Neural progenitor cell (in vitro differentiated cells): ENCODE data around the gene AMBRA1. TPM values are rescaled to one million over a fixed set of nuclear protein-coding genes. Genes with fewer than 3 reads are reported as not detected.

Source experiments
- DNase-seq: peaks from one replicate; pipeline ENCODE4 v3.0.0-alpha.2; 2016; ENCODE audit warnings: low spot score
- H2AFZ ChIP-seq: fragments of 200-600 bp; sonication (generic); replicated peaks from 2 replicates; pipeline ENCODE4 v1.6.1; 2016; ENCODE audit warnings: antibody characterized with exemption
- H3F3A ChIP-seq: fragments of 200-600 bp; sonication (generic); 2 replicates; pipeline ENCODE4 v1.6.1; 2016; ENCODE audit warnings: antibody characterized with exemption, low read depth
- H3K27ac ChIP-seq: fragments of 200-600 bp; sonication (generic); 2 replicates; pipeline ENCODE4 v1.5.1; 2016; ENCODE audit warnings: mild to moderate bottlenecking
- H3K27me3 ChIP-seq: fragments of 200-600 bp; sonication (generic); 2 replicates; pipeline ENCODE4 v1.6.1; 2016; ENCODE audit warnings: mild to moderate bottlenecking, moderate library complexity
- H3K36me3 ChIP-seq: fragments of 200-600 bp; sonication (generic); 2 replicates; pipeline ENCODE4 v1.5.1; 2016
- H3K4me1 ChIP-seq: fragments of 200-600 bp; sonication (generic); 2 replicates; pipeline ENCODE4 v1.6.1; 2016; ENCODE audit warnings: mixed run types
- H3K4me2 ChIP-seq: fragments of 200-600 bp; sonication (generic); 2 replicates; pipeline ENCODE4 v1.6.1; 2016
- H3K4me3 ChIP-seq: fragments of 200-600 bp; sonication (generic); 2 replicates; pipeline ENCODE4 v1.5.1; 2016
- H3K79me2 ChIP-seq: fragments of 200-600 bp; sonication (generic); 2 replicates; pipeline ENCODE4 v1.6.1; 2016; ENCODE audit warnings: low read depth
- H3K9ac ChIP-seq: fragments of 200-600 bp; sonication (generic); 2 replicates; pipeline ENCODE4 v1.6.1; 2016
- H3K9me3 ChIP-seq: fragments of 200-600 bp; sonication (generic); 2 replicates; pipeline ENCODE4 v1.5.1; 2016; ENCODE audit warnings: low read depth
- H4K20me1 ChIP-seq: fragments of 200-600 bp; sonication (generic); 2 replicates; pipeline ENCODE4 v1.6.1; 2016; ENCODE audit warnings: low read depth
- H3K27ac Mint-ChIP-seq: 3 replicates; pipeline ENCODE4 v1.8.0; 2021; ENCODE audit warnings: mixed read lengths
- H3K27me3 Mint-ChIP-seq: 2 replicates; pipeline ENCODE4 v1.8.0; 2022; ENCODE audit warnings: low read depth, mild to moderate bottlenecking, inconsistent platforms, moderate library complexity, mixed read lengths; ENCODE audit not compliant: insufficient read depth
- H3K36me3 Mint-ChIP-seq: 3 replicates; pipeline ENCODE4 v1.8.0; 2021; ENCODE audit warnings: mixed read lengths
- H3K4me1 Mint-ChIP-seq: 3 replicates; pipeline ENCODE4 v1.8.0; 2021; ENCODE audit warnings: mixed read lengths
- H3K4me3 Mint-ChIP-seq: 3 replicates; pipeline ENCODE4 v1.8.0; 2021; ENCODE audit warnings: mild to moderate bottlenecking, moderate library complexity, mixed read lengths
- H3K9me3 Mint-ChIP-seq: 3 replicates; pipeline ENCODE4 v1.8.0; 2020; ENCODE audit warnings: mixed read lengths
- CTCF ChIP-seq: fragments of 200-600 bp; sonication (generic); IDR thresholded peaks from 2 replicates; pipeline ENCODE4 v1.5.1; 2017; ENCODE audit warnings: antibody characterized with exemption, mild to moderate bottlenecking
- EZH2 ChIP-seq: fragments of 200-600 bp; sonication (generic); IDR thresholded peaks from 2 replicates; pipeline ENCODE4 v1.6.1; 2017; ENCODE audit warnings: antibody characterized with exemption, mild to moderate bottlenecking, moderate library complexity
- EZH2phosphoT487 ChIP-seq: fragments of 200-600 bp; sonication (generic); IDR thresholded peaks from 2 replicates; pipeline ENCODE4 v1.6.1; 2017; ENCODE audit warnings: antibody characterized with exemption
- total RNA-seq: library from RNA; depleted of rRNA; stranded (reverse); fragments of >200 nt; gene quantifications from 2 replicates; pipeline ENCODE4 v1.2.3, GENCODE V29; 2015; ENCODE audit warnings: low replicate concordance

Gene AMBRA1
- total RNA-seq, 1 donor from 2014 or later = 20.7 TPM

GRCh38 chr11:46465683-46466082 lies 128.1 kb downstream of the AMBRA1 start:
- no peaks in the 10 kb centered on the region for H3K9me3 Mint-ChIP-seq

GRCh38 chr11:46463701-46464421 lies 130.0 kb downstream of the AMBRA1 start:
- H3K27ac ChIP-seq = peak overlapping the region; percentile 92
- H3K4me3 Mint-ChIP-seq = no peak overlapping the region

More at GRCh38 chr11:46465683-46466082, 128.1 kb downstream of the AMBRA1 start:
- Mint-ChIP-seq H3K36me3 (peaks cover 8% of the 10 kb centered on the region), H3K4me1 (peaks cover 35% of the 10 kb centered on the region), H3K4me3 (no peak overlapping the region), H3K27me3 (peaks cover 5% of the 10 kb centered on the region), H3K27ac (no peak overlapping the region)
- H4K20me1 ChIP-seq = peaks cover 25% of the 10 kb centered on the region
- no peak overlapping the region for H2AFZ ChIP-seq
- TF ChIP-seq EZH2phosphoT487 (no peak), CTCF (no peak), EZH2 (no peak)
- H3K4me3 ChIP-seq = no peak overlapping the region
- H3K9ac ChIP-seq = no peak overlapping the region
- DNase-seq = no peak
- peaks cover 44% of the 10 kb centered on the region for H3F3A ChIP-seq
- H3K27ac ChIP-seq = no peak overlapping the region
- H3K79me2 ChIP-seq = peaks cover 5% of the 10 kb centered on the region
- no peaks in the 10 kb centered on the region for H3K9me3 ChIP-seq
- no peaks in the 10 kb centered on the region for H3K36me3 ChIP-seq
- peak overlapping the region; percentile 74 for H3K4me2 ChIP-seq
- no peaks in the 10 kb centered on the region for H3K27me3 ChIP-seq
- peaks cover 39% of the 10 kb centered on the region for H3K4me1 ChIP-seq

GRCh38 chr11:46461461-46461927 lies 132.3 kb downstream of the AMBRA1 start:
- no peaks in the 10 kb centered on the region for H3K27me3 ChIP-seq
- H4K20me1 ChIP-seq = peaks cover 44% of the 10 kb centered on the region
- H3K9me3 Mint-ChIP-seq = no peaks in the 10 kb centered on the region
- peaks cover 6% of the 10 kb centered on the region for H3K79me2 ChIP-seq
- no peak overlapping the region for H3K27ac ChIP-seq
- peaks cover 51% of the 10 kb centered on the region for H3K4me1 Mint-ChIP-seq
- DNase-seq = no peak
- TF ChIP-seq EZH2 (no peak), EZH2phosphoT487 (no peak), CTCF (no peak)
- no peak overlapping the region for H3K9ac ChIP-seq
- no peak overlapping the region for H3K4me2 ChIP-seq
- H2AFZ ChIP-seq = no peak overlapping the region
- H3K27me3 Mint-ChIP-seq = peaks cover 7% of the 10 kb centered on the region
- H3K4me1 ChIP-seq = peaks cover 58% of the 10 kb centered on the region
- H3K36me3 ChIP-seq = no peaks in the 10 kb centered on the region
- no peak overlapping the region for H3K4me3 Mint-ChIP-seq
- no peak overlapping the region for H3K27ac Mint-ChIP-seq
- H3K9me3 ChIP-seq = no peaks in the 10 kb centered on the region
- no peaks in the 10 kb centered on the region for H3K36me3 Mint-ChIP-seq
- no peak overlapping the region for H3K4me3 ChIP-seq
- H3F3A ChIP-seq = peaks cover 60% of the 10 kb centered on the region

More at GRCh38 chr11:46463701-46464421, 130.0 kb downstream of the AMBRA1 start:
- H2AFZ ChIP-seq = no peak overlapping the region
- Mint-ChIP-seq H3K9me3 (no peaks in the 10 kb centered on the region), H3K36me3 (peaks cover 7% of the 10 kb centered on the region), H3K27me3 (peaks cover 5% of the 10 kb centered on the region), H3K4me1 (peaks cover 35% of the 10 kb centered on the region), H3K27ac (no peak overlapping the region)
- no peaks in the 10 kb centered on the region for H3K27me3 ChIP-seq
- H3K36me3 ChIP-seq = no peaks in the 10 kb centered on the region
- H3K9me3 ChIP-seq = no peaks in the 10 kb centered on the region
- no peak overlapping the region for H3K9ac ChIP-seq
- H3K4me3 ChIP-seq = peak overlapping the region; percentile 31
- peaks cover 6% of the 10 kb centered on the region for H3K79me2 ChIP-seq
- peaks cover 44% of the 10 kb centered on the region for H3F3A ChIP-seq
- H4K20me1 ChIP-seq = peaks cover 26% of the 10 kb centered on the region
- TF ChIP-seq CTCF = no peak
- TF ChIP-seq EZH2phosphoT487 = peak; percentile 51
- no peak for TF ChIP-seq EZH2
- DNase-seq = peak; percentile 85
- H3K4me2 ChIP-seq = peak overlapping the region; percentile 74
- H3K4me1 ChIP-seq = peaks cover 39% of the 10 kb centered on the region
